Measurements from ENCODE around the gene CTSO. TPM values are rescaled to one million over a fixed set of nuclear protein-coding genes. Genes with fewer than 3 reads are reported as not detected.

The CTSO gene
- total RNA-seq, 1 donor = 25.0 TPM

GRCh38 chr4:155966731-155967395 lies 13.2 kb upstream of the CTSO start:
- H3K27me3 ChIP-seq (ENCODE audit: insufficient read depth, low read length) = no peaks in the 10 kb centered on the region
- no peaks in the 10 kb centered on the region for H3K36me3 ChIP-seq (ENCODE audit: insufficient read depth, low read length)
- DNase-seq (ENCODE audit: insufficient read length, low spot score, missing footprints) = peak; percentile 18
- no peak for TF ChIP-seq CTCF (IDR thresholded peaks at IDR 0.05; ENCODE audit: extremely low read depth, low read depth, low read length)
- H4K20me1 ChIP-seq (ENCODE audit: insufficient read depth, low read length) = no peaks in the 10 kb centered on the region
- no peaks in the 10 kb centered on the region for H3K9me3 ChIP-seq (ENCODE audit: low read depth, low read length)
- no peaks in the 10 kb centered on the region for H3K79me2 ChIP-seq (ENCODE audit: insufficient read depth, low read length)
- H3K4me3 ChIP-seq (ENCODE audit: insufficient read depth, low read length) = no peak overlapping the region
- no peak overlapping the region for H3K4me2 ChIP-seq (ENCODE audit: insufficient read depth, low read length)
- H2AFZ ChIP-seq (ENCODE audit: low read length) = no peak overlapping the region
- no peaks in the 10 kb centered on the region for H3K4me1 ChIP-seq (ENCODE audit: insufficient read depth, low read length)
- H3K27ac ChIP-seq (ENCODE audit: low read depth, low read length) = no peak overlapping the region

GRCh38 chr4:155966171-155966570 lies 12.5 kb upstream of the CTSO start:
- no peaks in the 10 kb centered on the region for H3K27me3 ChIP-seq (ENCODE audit: insufficient read depth, low read length)
- no peak overlapping the region for H2AFZ ChIP-seq (ENCODE audit: low read length)
- no peak overlapping the region for H3K4me2 ChIP-seq (ENCODE audit: insufficient read depth, low read length)
- H3K4me3 ChIP-seq (ENCODE audit: insufficient read depth, low read length) = no peak overlapping the region
- peak; percentile 9 for DNase-seq (ENCODE audit: insufficient read length, low spot score, missing footprints)
- no peaks in the 10 kb centered on the region for H3K4me1 ChIP-seq (ENCODE audit: insufficient read depth, low read length)
- H3K36me3 ChIP-seq (ENCODE audit: insufficient read depth, low read length) = no peaks in the 10 kb centered on the region
- H3K79me2 ChIP-seq (ENCODE audit: insufficient read depth, low read length) = no peaks in the 10 kb centered on the region
- H3K9me3 ChIP-seq (ENCODE audit: low read depth, low read length) = no peaks in the 10 kb centered on the region
- no peak for TF ChIP-seq CTCF (IDR thresholded peaks at IDR 0.05; ENCODE audit: extremely low read depth, low read depth, low read length)
- no peak overlapping the region for H3K27ac ChIP-seq (ENCODE audit: low read depth, low read length)
- H4K20me1 ChIP-seq (ENCODE audit: insufficient read depth, low read length) = no peaks in the 10 kb centered on the region

GRCh38 chr4:155964016-155964891 lies 10.6 kb upstream of the CTSO start:
- DNase-seq (ENCODE audit: insufficient read length, low spot score, missing footprints) = peak; percentile 22
- Histone ChIP-seq H3K4me2 (ENCODE audit: insufficient read depth, low read length) (no peak overlapping the region), H3K4me3 (ENCODE audit: insufficient read depth, low read length) (no peak overlapping the region), H3K27me3 (ENCODE audit: insufficient read depth, low read length) (no peaks in the 10 kb centered on the region), H4K20me1 (ENCODE audit: insufficient read depth, low read length) (no peaks in the 10 kb centered on the region), H3K9me3 (ENCODE audit: low read depth, low read length) (no peaks in the 10 kb centered on the region), H3K36me3 (ENCODE audit: insufficient read depth, low read length) (no peaks in the 10 kb centered on the region), H3K27ac (ENCODE audit: low read depth, low read length) (no peak overlapping the region), H3K79me2 (ENCODE audit: insufficient read depth, low read length) (no peaks in the 10 kb centered on the region), H2AFZ (ENCODE audit: low read length) (peak overlapping the region; percentile 71), H3K4me1 (ENCODE audit: insufficient read depth, low read length) (no peaks in the 10 kb centered on the region)
- TF ChIP-seq CTCF (IDR thresholded peaks at IDR 0.05; ENCODE audit: extremely low read depth, low read depth, low read length) = no peak

- Histone ChIP-seq H3K36me3 (ENCODE audit: insufficient read depth, low read length) (no peaks in the 10 kb centered on the region), H3K4me2 (ENCODE audit: insufficient read depth, low read length) (no peak overlapping the region), H3K27ac (ENCODE audit: low read depth, low read length) (no peak overlapping the region), H4K20me1 (ENCODE audit: insufficient read depth, low read length) (no peaks in the 10 kb centered on the region), H3K27me3 (ENCODE audit: insufficient read depth, low read length) (no peaks in the 10 kb centered on the region), H2AFZ (ENCODE audit: low read length) (no peak overlapping the region), H3K4me1 (ENCODE audit: insufficient read depth, low read length) (no peaks in the 10 kb centered on the region), H3K79me2 (ENCODE audit: insufficient read depth, low read length) (no peaks in the 10 kb centered on the region), H3K4me3 (ENCODE audit: insufficient read depth, low read length) (no peak overlapping the region), H3K9me3 (ENCODE audit: low read depth, low read length) (no peaks in the 10 kb centered on the region)
- DNase-seq (ENCODE audit: insufficient read length, low spot score, missing footprints) = no peak
- no peak for TF ChIP-seq CTCF (IDR thresholded peaks at IDR 0.05; ENCODE audit: extremely low read depth, low read depth, low read length)
Measured at GRCh38 chr4:155962767-155963166, 9.1 kb upstream of the CTSO start.

Measured in osteoblast (primary cell).